KMS-11 (cell line): ENCODE results near the gene EHD1.

Experiments used
- H2AFZ ChIP-seq: fragments of 200-600 bp; sonication (generic); 2 replicates; pipeline ENCODE4 v1.6.1; 2016; ENCODE audit warnings: antibody characterized with exemption, mixed run types, low read depth
- H3K27ac ChIP-seq: fragments of 200-600 bp; sonication (generic); 2 replicates; pipeline ENCODE4 v1.6.1; 2016; ENCODE audit warnings: mild to moderate bottlenecking, mixed run types
- H3K27me3 ChIP-seq: fragments of 200-600 bp; sonication (generic); 2 replicates; pipeline ENCODE4 v1.6.1; 2017; ENCODE audit warnings: mild to moderate bottlenecking, low read depth, mixed run types, moderate library complexity; ENCODE audit not compliant: insufficient read depth
- H3K36me3 ChIP-seq: fragments of 200-600 bp; sonication (generic); 2 replicates; pipeline ENCODE4 v1.6.1; 2017; ENCODE audit warnings: mild to moderate bottlenecking, mixed run types; ENCODE audit not compliant: insufficient read depth
- H3K4me1 ChIP-seq: fragments of 200-600 bp; sonication (generic); 2 replicates; pipeline ENCODE4 v1.6.1; 2016; ENCODE audit warnings: mild to moderate bottlenecking, low read depth, mixed run types; ENCODE audit not compliant: poor library complexity, severe bottlenecking
- H3K4me2 ChIP-seq: fragments of 200-600 bp; sonication (generic); 2 replicates; pipeline ENCODE4 v1.7.0; 2016; ENCODE audit warnings: mild to moderate bottlenecking, mixed run types
- H3K4me3 ChIP-seq: fragments of 200-600 bp; sonication (generic); IDR thresholded peaks from 2 replicates; pipeline ENCODE4 v1.6.1; 2017; ENCODE audit warnings: low read depth, low read length, mixed read lengths; ENCODE audit not compliant: insufficient read depth
- H3K79me2 ChIP-seq: fragments of 200-600 bp; sonication (generic); 2 replicates; pipeline ENCODE4 v1.6.1; 2016; ENCODE audit warnings: low read depth, mixed run types; ENCODE audit not compliant: insufficient read depth
- H3K9ac ChIP-seq: fragments of 200-600 bp; sonication (generic); 2 replicates; pipeline ENCODE4 v1.6.1; 2016; ENCODE audit warnings: mild to moderate bottlenecking, mixed run types
- H4K20me1 ChIP-seq: fragments of 200-600 bp; sonication (generic); 2 replicates; pipeline ENCODE4 v1.6.1; 2016; ENCODE audit warnings: mild to moderate bottlenecking, mixed run types; ENCODE audit not compliant: insufficient read depth
- CTCF ChIP-seq: fragments of 200-600 bp; sonication (generic); conservative IDR thresholded peaks from 2 replicates; pipeline ENCODE4 v1.6.1; 2017; ENCODE audit warnings: low read depth, mild to moderate bottlenecking, antibody characterized with exemption, low read length, moderate library complexity, mixed read lengths

EHD1 gene

GRCh38 chr11:64891880-64892279 is 13.5 kb upstream of the EHD1 start:
- Histone ChIP-seq H3K27me3 (no peaks in the 10 kb centered on the region), H3K79me2 (no peaks in the 10 kb centered on the region), H4K20me1 (no peaks in the 10 kb centered on the region), H3K9ac (no peak overlapping the region), H3K4me1 (peaks cover 11% of the 10 kb centered on the region), H3K4me2 (no peak overlapping the region), H3K4me3 (no peak overlapping the region), H2AFZ (no peak overlapping the region), H3K36me3 (no peaks in the 10 kb centered on the region), H3K27ac (no peak overlapping the region)
- TF ChIP-seq CTCF, result no peak

GRCh38 chr11:64891215-64891848 is 12.9 kb upstream of the EHD1 start:
- no peak for TF ChIP-seq CTCF
- no peaks in the 10 kb centered on the region for H3K79me2 ChIP-seq
- no peak overlapping the region for H3K4me2 ChIP-seq
- H3K27me3 ChIP-seq, result no peaks in the 10 kb centered on the region
- H2AFZ ChIP-seq, result no peak overlapping the region
- no peak overlapping the region for H3K9ac ChIP-seq
- peaks cover 11% of the 10 kb centered on the region for H3K4me1 ChIP-seq
- no peak overlapping the region for H3K27ac ChIP-seq
- no peak overlapping the region for H3K4me3 ChIP-seq
- H4K20me1 ChIP-seq, result no peaks in the 10 kb centered on the region
- no peaks in the 10 kb centered on the region for H3K36me3 ChIP-seq

- peaks cover 11% of the 10 kb centered on the region for H3K4me1 ChIP-seq
- H3K36me3 ChIP-seq, result no peaks in the 10 kb centered on the region
- no peak overlapping the region for H3K4me2 ChIP-seq
- H3K9ac ChIP-seq, result no peak overlapping the region
- no peaks in the 10 kb centered on the region for H4K20me1 ChIP-seq
- H3K27me3 ChIP-seq, result no peaks in the 10 kb centered on the region
- H3K79me2 ChIP-seq, result no peaks in the 10 kb centered on the region
- H3K4me3 ChIP-seq, result no peak overlapping the region
- no peak for TF ChIP-seq CTCF
- no peak overlapping the region for H3K27ac ChIP-seq
- no peak overlapping the region for H2AFZ ChIP-seq
These were observed 12.1 kb upstream of the EHD1 start for GRCh38 chr11:64890522-64890939.

GRCh38 chr11:64888729-64889511 is 10.5 kb upstream of the EHD1 start:
- H3K9ac ChIP-seq, result no peak overlapping the region
- H3K27ac ChIP-seq, result no peak overlapping the region
- peaks cover 7% of the 10 kb centered on the region for H3K4me1 ChIP-seq
- H3K4me3 ChIP-seq, result no peak overlapping the region
- H2AFZ ChIP-seq, result no peak overlapping the region
- H3K27me3 ChIP-seq, result no peaks in the 10 kb centered on the region
- H3K36me3 ChIP-seq, result no peaks in the 10 kb centered on the region
- no peaks in the 10 kb centered on the region for H3K79me2 ChIP-seq
- no peak for TF ChIP-seq CTCF
- H3K4me2 ChIP-seq, result no peak overlapping the region
- no peaks in the 10 kb centered on the region for H4K20me1 ChIP-seq
